Measurements from ENCODE around the gene WDR72.

Gene WDR72

GRCh38 chr15:53634517-53635106 lies 124.9 kb downstream of the WDR72 start:
- Histone ChIP-seq H3K9ac (ENCODE audit: low read depth, low read length) (no peak overlapping the region), H3K27me3 (ENCODE audit: control insufficient read depth, insufficient read depth, low read length) (no peaks in the 10 kb centered on the region), H3K9me3 (ENCODE audit: control insufficient read depth, insufficient read depth, low read length) (peaks cover 14% of the 10 kb centered on the region), H3K4me1 (ENCODE audit: control insufficient read depth, insufficient read depth, low read length) (no peaks in the 10 kb centered on the region), H3K4me3 (ENCODE audit: low read depth, low read length) (no peak overlapping the region), H3K36me3 (ENCODE audit: control insufficient read depth, insufficient read depth, low read length) (no peaks in the 10 kb centered on the region)

GRCh38 chr15:53627279-53627678 lies 132.2 kb downstream of the WDR72 start:
- Histone ChIP-seq H3K27me3 (ENCODE audit: control insufficient read depth, insufficient read depth, low read length) (no peaks in the 10 kb centered on the region), H3K9me3 (ENCODE audit: control insufficient read depth, insufficient read depth, low read length) (peaks cover 5% of the 10 kb centered on the region), H3K36me3 (ENCODE audit: control insufficient read depth, insufficient read depth, low read length) (no peaks in the 10 kb centered on the region), H3K9ac (ENCODE audit: low read depth, low read length) (no peak overlapping the region), H3K4me1 (ENCODE audit: control insufficient read depth, insufficient read depth, low read length) (peaks cover 8% of the 10 kb centered on the region), H3K4me3 (ENCODE audit: low read depth, low read length) (no peak overlapping the region)

- peaks cover 8% of the 10 kb centered on the region for H3K4me1 ChIP-seq (ENCODE audit: control insufficient read depth, insufficient read depth, low read length)
- H3K9me3 ChIP-seq (ENCODE audit: control insufficient read depth, insufficient read depth, low read length), result no peaks in the 10 kb centered on the region
- H3K9ac ChIP-seq (ENCODE audit: low read depth, low read length), result no peak overlapping the region
- H3K36me3 ChIP-seq (ENCODE audit: control insufficient read depth, insufficient read depth, low read length), result no peaks in the 10 kb centered on the region
- H3K4me3 ChIP-seq (ENCODE audit: low read depth, low read length), result no peak overlapping the region
- H3K27me3 ChIP-seq (ENCODE audit: control insufficient read depth, insufficient read depth, low read length), result no peaks in the 10 kb centered on the region
Measured at GRCh38 chr15:53625962-53626845, 133.3 kb downstream of the WDR72 start.

- Histone ChIP-seq H3K9me3 (ENCODE audit: control insufficient read depth, insufficient read depth, low read length) (no peaks in the 10 kb centered on the region), H3K36me3 (ENCODE audit: control insufficient read depth, insufficient read depth, low read length) (no peaks in the 10 kb centered on the region), H3K4me1 (ENCODE audit: control insufficient read depth, insufficient read depth, low read length) (peaks cover 8% of the 10 kb centered on the region), H3K4me3 (ENCODE audit: low read depth, low read length) (no peak overlapping the region), H3K27me3 (ENCODE audit: control insufficient read depth, insufficient read depth, low read length) (no peaks in the 10 kb centered on the region), H3K9ac (ENCODE audit: low read depth, low read length) (no peak overlapping the region)
Measured at GRCh38 chr15:53625260-53625659, 134.2 kb downstream of the WDR72 start.

- Histone ChIP-seq H3K9me3 (ENCODE audit: control insufficient read depth, insufficient read depth, low read length) (no peaks in the 10 kb centered on the region), H3K4me1 (ENCODE audit: control insufficient read depth, insufficient read depth, low read length) (no peaks in the 10 kb centered on the region), H3K9ac (ENCODE audit: low read depth, low read length) (no peak overlapping the region), H3K4me3 (ENCODE audit: low read depth, low read length) (no peak overlapping the region), H3K36me3 (ENCODE audit: control insufficient read depth, insufficient read depth, low read length) (no peaks in the 10 kb centered on the region), H3K27me3 (ENCODE audit: control insufficient read depth, insufficient read depth, low read length) (no peaks in the 10 kb centered on the region)
Measured at GRCh38 chr15:53618461-53618860, 141.0 kb downstream of the WDR72 start.

DNA sequence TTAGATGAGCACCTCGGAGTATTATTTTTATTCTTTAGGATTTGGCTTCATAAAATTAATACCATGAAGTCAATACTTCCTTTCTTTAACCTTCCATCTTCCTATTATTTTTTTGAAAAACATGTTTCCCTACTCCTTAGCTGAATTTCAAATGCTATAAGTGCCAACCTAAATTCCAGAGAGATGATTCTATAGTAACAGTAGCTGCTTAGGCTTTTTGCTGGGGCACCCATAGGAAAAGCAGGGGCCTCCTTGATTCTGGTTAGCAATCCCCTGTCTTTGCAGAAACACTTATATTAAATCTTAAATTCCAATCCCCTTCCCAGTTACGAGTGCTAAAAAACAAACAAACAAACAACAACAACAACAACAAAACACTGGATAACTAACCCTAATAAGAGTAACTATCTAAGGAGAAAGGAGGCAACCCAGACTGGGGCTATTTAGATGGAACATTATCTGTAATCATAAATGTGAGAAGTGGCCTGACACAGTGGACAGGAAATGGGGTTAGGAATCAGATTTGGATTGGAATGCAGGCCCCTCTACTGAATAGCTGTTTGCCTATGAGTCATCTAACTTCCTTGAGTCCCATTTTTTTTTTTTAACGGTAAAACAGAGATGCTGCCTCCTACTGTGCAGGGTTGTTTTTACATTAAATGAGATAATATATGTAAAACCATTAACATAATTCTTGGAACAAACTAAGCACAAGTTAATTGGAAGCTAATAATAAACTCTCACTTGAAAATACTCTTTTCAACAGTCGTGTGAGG lies 148.1 kb downstream of the WDR72 start:
- Histone ChIP-seq H3K27me3 (ENCODE audit: control insufficient read depth, insufficient read depth, low read length) (no peaks in the 10 kb centered on the region), H3K9me3 (ENCODE audit: control insufficient read depth, insufficient read depth, low read length) (no peaks in the 10 kb centered on the region), H3K36me3 (ENCODE audit: control insufficient read depth, insufficient read depth, low read length) (no peaks in the 10 kb centered on the region), H3K4me1 (ENCODE audit: control insufficient read depth, insufficient read depth, low read length) (peaks cover 5% of the 10 kb centered on the region), H3K9ac (ENCODE audit: low read depth, low read length) (no peak overlapping the region), H3K4me3 (ENCODE audit: low read depth, low read length) (no peak overlapping the region)

- no peak overlapping the region for H3K9ac ChIP-seq (ENCODE audit: low read depth, low read length)
- no peaks in the 10 kb centered on the region for H3K9me3 ChIP-seq (ENCODE audit: control insufficient read depth, insufficient read depth, low read length)
- H3K4me1 ChIP-seq (ENCODE audit: control insufficient read depth, insufficient read depth, low read length), result peaks cover 2% of the 10 kb centered on the region
- no peaks in the 10 kb centered on the region for H3K27me3 ChIP-seq (ENCODE audit: control insufficient read depth, insufficient read depth, low read length)
- no peak overlapping the region for H3K4me3 ChIP-seq (ENCODE audit: low read depth, low read length)
- no peaks in the 10 kb centered on the region for H3K36me3 ChIP-seq (ENCODE audit: control insufficient read depth, insufficient read depth, low read length)
Measured at GRCh38 chr15:53591041-53591440, 168.4 kb downstream of the WDR72 start.

- Histone ChIP-seq H3K27me3 (ENCODE audit: control insufficient read depth, insufficient read depth, low read length) (no peaks in the 10 kb centered on the region), H3K4me1 (ENCODE audit: control insufficient read depth, insufficient read depth, low read length) (peaks cover 2% of the 10 kb centered on the region), H3K9ac (ENCODE audit: low read depth, low read length) (no peak overlapping the region), H3K9me3 (ENCODE audit: control insufficient read depth, insufficient read depth, low read length) (no peaks in the 10 kb centered on the region), H3K36me3 (ENCODE audit: control insufficient read depth, insufficient read depth, low read length) (no peaks in the 10 kb centered on the region), H3K4me3 (ENCODE audit: low read depth, low read length) (no peak overlapping the region)
Measured at GRCh38 chr15:53590380-53590779, 169.1 kb downstream of the WDR72 start.

DNA sequence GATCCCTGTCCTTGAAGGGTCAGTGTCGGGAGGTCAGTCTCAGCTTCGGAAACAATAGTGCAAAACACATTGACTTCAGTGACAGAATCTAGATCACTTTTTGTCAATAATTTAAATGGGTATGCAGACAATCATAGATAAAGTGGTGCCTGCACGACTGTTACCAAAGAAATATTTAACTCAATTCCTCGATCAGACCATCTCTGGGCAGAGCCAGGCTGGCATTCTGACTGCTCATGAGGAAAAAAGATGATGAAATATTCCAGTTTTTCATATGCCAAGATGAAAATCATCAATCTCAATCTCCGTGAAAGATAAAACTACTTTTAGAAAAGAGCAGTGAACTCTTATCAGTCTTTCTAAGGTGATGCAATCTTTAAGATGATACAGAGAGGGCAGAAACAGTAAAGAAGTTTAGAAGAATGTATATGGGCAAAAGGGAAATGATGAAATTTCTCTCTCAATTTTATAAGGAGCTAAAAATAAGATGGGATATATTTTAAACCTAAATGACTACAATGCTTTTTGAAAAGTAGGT lies 169.9 kb downstream of the WDR72 start:
- H3K4me3 ChIP-seq (ENCODE audit: low read depth, low read length), result no peak overlapping the region
- H3K36me3 ChIP-seq (ENCODE audit: control insufficient read depth, insufficient read depth, low read length), result no peaks in the 10 kb centered on the region
- H3K4me1 ChIP-seq (ENCODE audit: control insufficient read depth, insufficient read depth, low read length), result peaks cover 2% of the 10 kb centered on the region
- no peaks in the 10 kb centered on the region for H3K27me3 ChIP-seq (ENCODE audit: control insufficient read depth, insufficient read depth, low read length)
- H3K9me3 ChIP-seq (ENCODE audit: control insufficient read depth, insufficient read depth, low read length), result no peaks in the 10 kb centered on the region
- no peak overlapping the region for H3K9ac ChIP-seq (ENCODE audit: low read depth, low read length)

DNA sequence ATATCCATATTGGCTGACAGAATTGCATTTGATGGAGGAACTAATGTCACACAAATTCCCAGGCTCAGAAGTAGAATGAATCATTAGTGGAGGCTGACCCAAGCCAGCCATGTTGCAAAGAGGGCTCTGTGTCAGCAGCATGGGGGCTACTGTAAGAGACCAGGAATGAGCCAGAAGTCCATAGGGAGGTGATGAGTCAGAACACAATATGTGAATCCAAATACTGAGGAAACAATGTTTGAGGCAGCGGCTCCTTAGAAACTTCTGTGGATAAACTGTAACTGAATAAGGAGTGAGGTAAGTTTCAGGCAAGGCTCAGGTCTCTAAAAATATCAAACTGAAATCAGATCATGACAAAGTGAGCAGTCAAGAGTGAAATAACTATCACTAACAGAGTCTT lies 170.7 kb downstream of the WDR72 start:
- Histone ChIP-seq H3K36me3 (ENCODE audit: control insufficient read depth, insufficient read depth, low read length) (no peaks in the 10 kb centered on the region), H3K9ac (ENCODE audit: low read depth, low read length) (no peak overlapping the region), H3K4me1 (ENCODE audit: control insufficient read depth, insufficient read depth, low read length) (peaks cover 2% of the 10 kb centered on the region), H3K9me3 (ENCODE audit: control insufficient read depth, insufficient read depth, low read length) (no peaks in the 10 kb centered on the region), H3K4me3 (ENCODE audit: low read depth, low read length) (no peak overlapping the region), H3K27me3 (ENCODE audit: control insufficient read depth, insufficient read depth, low read length) (no peaks in the 10 kb centered on the region)

DNA sequence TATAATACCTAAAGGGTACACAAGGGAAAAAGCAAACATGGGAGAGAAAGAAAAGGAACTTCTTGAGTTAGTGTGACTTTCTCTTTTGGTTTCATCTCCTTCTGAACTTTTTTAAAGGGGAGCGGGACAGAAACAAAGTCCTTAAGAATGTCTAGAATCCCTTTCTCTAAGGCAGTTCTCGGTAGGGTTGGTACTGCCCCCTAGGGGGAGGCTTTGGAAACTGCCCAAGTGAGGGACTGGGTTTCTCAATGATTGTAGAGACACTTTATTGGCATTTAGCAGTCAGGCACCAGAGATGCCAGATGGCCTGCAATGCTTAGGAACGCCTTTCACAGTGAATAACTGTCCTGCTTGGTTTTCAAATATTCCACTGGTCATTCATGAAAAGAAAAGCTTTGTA lies 172.7 kb downstream of the WDR72 start:
- no peaks in the 10 kb centered on the region for H3K9me3 ChIP-seq (ENCODE audit: control insufficient read depth, insufficient read depth, low read length)
- no peak overlapping the region for H3K9ac ChIP-seq (ENCODE audit: low read depth, low read length)
- no peaks in the 10 kb centered on the region for H3K27me3 ChIP-seq (ENCODE audit: control insufficient read depth, insufficient read depth, low read length)
- peaks cover 2% of the 10 kb centered on the region for H3K4me1 ChIP-seq (ENCODE audit: control insufficient read depth, insufficient read depth, low read length)
- no peaks in the 10 kb centered on the region for H3K36me3 ChIP-seq (ENCODE audit: control insufficient read depth, insufficient read depth, low read length)
- no peak overlapping the region for H3K4me3 ChIP-seq (ENCODE audit: low read depth, low read length)
